Thoracic aorta (tissue), 2 donors: ENCODE results near the gene ZNF74. TPM values are rescaled to one million over a fixed set of nuclear protein-coding genes. Genes with fewer than 3 reads are reported as not detected.

ENCODE experiments used
- ATAC-seq: fragments of 150-250 bp; one replicate; pipeline ENCODE4 v1.8.0; 2017; ENCODE audit warnings: low read depth; ENCODE audit not compliant: insufficient number of reproducible peaks, low FRiP score
- DNase-seq: peaks from one replicate; pipeline ENCODE4 v3.0.0-alpha.2; 2020; ENCODE audit warnings: low spot score
- H3K27ac ChIP-seq, 2 donors: fragments of 200-600 bp; sonication (generic); 1 replicate in 1 of 2; 2 replicates in 1 of 2; pipeline ENCODE4 v1.5.1; 2016; ENCODE audit warnings: mild to moderate bottlenecking in 2 of 2, moderate library complexity in 2 of 2
- H3K27me3 ChIP-seq: fragments of 200-600 bp; sonication (generic); replicated peaks from 2 replicates; pipeline ENCODE4 v1.6.0; 2016; ENCODE audit warnings: mild to moderate bottlenecking; ENCODE audit not compliant: insufficient read depth
- H3K36me3 ChIP-seq: fragments of 200-600 bp; sonication (generic); one replicate; pipeline ENCODE4 v1.5.1; 2016
- H3K4me1 ChIP-seq, 2 donors: fragments of 200-600 bp; sonication (generic); 1 replicate in 1 of 2; 2 replicates in 1 of 2; pipeline versions ENCODE4 v1.5.1 to v1.6.0; 2016; ENCODE audit warnings: low read depth in 2 of 2, mild to moderate bottlenecking in 1 of 2; ENCODE audit not compliant: control insufficient read depth in 1 of 2
- H3K4me3 ChIP-seq: fragments of 200-600 bp; sonication (generic); 2 replicates; pipeline ENCODE4 v1.5.1; 2016; ENCODE audit warnings: mild to moderate bottlenecking
- H3K9me3 ChIP-seq: fragments of 200-600 bp; sonication (generic); 2 replicates; pipeline ENCODE4 v1.5.1; 2016
- total RNA-seq, 2 donors: library from RNA; depleted of rRNA; stranded (reverse); fragments of >200 nt; gene quantifications; one replicate each; pipeline versions ENCODE4 v1.1.0 to v1.2.3, GENCODE V29; 2016
- TF ChIP-seq, protein P1 (sequence below): fragments of 200-600 bp; sonication (generic); IDR thresholded peaks from one replicate; pipeline ENCODE4 v1.5.1; 2019; ENCODE audit warnings: antibody characterized with exemption

Gene ZNF74
- total RNA-seq, 2 donors from 2014 or later, result 8.5 to 13.8 TPM

GRCh38 chr22:20423008-20423905, 29.3 kb downstream of the ZNF74 start:
- no peak for DNase-seq
- TF ChIP-seq, protein P1, sequence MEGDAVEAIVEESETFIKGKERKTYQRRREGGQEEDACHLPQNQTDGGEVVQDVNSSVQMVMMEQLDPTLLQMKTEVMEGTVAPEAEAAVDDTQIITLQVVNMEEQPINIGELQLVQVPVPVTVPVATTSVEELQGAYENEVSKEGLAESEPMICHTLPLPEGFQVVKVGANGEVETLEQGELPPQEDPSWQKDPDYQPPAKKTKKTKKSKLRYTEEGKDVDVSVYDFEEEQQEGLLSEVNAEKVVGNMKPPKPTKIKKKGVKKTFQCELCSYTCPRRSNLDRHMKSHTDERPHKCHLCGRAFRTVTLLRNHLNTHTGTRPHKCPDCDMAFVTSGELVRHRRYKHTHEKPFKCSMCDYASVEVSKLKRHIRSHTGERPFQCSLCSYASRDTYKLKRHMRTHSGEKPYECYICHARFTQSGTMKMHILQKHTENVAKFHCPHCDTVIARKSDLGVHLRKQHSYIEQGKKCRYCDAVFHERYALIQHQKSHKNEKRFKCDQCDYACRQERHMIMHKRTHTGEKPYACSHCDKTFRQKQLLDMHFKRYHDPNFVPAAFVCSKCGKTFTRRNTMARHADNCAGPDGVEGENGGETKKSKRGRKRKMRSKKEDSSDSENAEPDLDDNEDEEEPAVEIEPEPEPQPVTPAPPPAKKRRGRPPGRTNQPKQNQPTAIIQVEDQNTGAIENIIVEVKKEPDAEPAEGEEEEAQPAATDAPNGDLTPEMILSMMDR, result no peak
- H3K4me1 ChIP-seq, result peaks cover 10 to 39% of the 10 kb centered on the region in 2 donors
- peak; percentile 15 for ATAC-seq
- H3K36me3 ChIP-seq, result peaks cover 20% of the 10 kb centered on the region
- H3K27me3 ChIP-seq, result no peaks in the 10 kb centered on the region
- H3K27ac ChIP-seq, result peak overlapping the region; percentile 14 to 23
- H3K4me3 ChIP-seq, result no peak overlapping the region
- no peaks in the 10 kb centered on the region for H3K9me3 ChIP-seq

GRCh38 chr22:20423906-20424551, 30.1 kb downstream of the ZNF74 start:
- TF ChIP-seq, protein P1, result no peak
- ATAC-seq (no peak), DNase-seq (no peak)
- Histone ChIP-seq H3K27me3 (no peaks in the 10 kb centered on the region), H3K36me3 (peaks cover 28% of the 10 kb centered on the region), H3K9me3 (no peaks in the 10 kb centered on the region), H3K4me3 (no peak overlapping the region), H3K4me1 (peaks cover 10 to 33% of the 10 kb centered on the region in 2 donors), H3K27ac (peak overlapping the region; percentile 14 to 23)

DNA sequence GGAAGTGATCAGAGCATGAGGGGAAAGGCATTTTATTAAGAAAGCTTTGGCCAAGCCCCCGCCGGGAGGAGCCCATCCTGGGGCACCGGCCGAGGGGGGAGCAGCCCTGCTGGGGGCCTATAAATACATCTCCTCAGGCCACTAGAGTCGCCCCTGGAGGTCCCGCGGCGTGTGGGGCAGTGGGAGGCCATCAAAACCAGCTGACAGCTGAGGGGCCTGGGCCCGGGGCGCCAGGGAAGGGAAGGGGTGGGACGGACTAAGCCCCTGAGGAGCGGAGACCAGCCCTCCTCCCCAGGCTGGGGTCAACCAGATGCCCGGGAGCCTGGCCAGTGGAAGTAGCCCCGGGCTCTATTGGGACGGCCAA, 30.6 kb downstream of the ZNF74 start:
- Histone ChIP-seq H3K27me3 (no peaks in the 10 kb centered on the region), H3K4me1 (peaks cover 10 to 33% of the 10 kb centered on the region in 2 donors), H3K4me3 (no peak overlapping the region), H3K36me3 (peaks cover 32% of the 10 kb centered on the region), H3K9me3 (no peaks in the 10 kb centered on the region), H3K27ac (peak overlapping the region in 1 of 2 donors; percentile 14)
- ATAC-seq, result no peak
- TF ChIP-seq, protein P1, result no peak
- DNase-seq, result no peak

DNA sequence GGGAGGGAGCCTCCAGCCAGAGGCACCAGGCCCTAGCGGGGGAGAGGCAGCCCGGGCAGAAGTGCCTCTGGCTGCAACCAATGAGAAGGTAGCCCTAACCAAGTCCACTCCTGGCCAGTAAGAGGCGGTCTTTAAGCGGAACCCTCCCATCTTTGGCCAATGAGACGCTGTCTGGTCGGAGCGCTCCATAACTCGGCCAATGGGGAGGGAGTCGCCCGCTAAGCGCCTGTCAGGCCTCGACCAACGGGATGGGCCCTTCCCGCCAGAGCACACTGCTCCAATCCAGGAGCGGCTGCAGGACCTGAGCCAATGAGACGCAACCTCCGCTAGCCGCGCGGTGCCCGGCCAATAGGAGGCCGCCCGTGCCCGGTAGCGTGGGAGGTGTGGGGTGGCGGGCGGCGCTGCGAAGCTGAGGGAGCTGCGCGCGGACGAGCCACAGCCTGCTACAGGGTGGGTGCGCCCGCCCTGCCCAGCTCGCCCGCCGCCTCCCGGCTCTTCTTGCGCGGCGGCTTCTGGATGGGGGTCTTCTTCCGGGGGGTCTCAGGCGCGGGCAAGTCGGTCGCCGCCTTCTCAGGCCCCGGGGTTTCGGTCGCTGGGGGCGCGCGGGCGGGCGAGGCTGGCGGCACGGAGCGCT, 31.1 kb downstream of the ZNF74 start:
- no peak overlapping the region for H3K27ac ChIP-seq
- H3K4me3 ChIP-seq, result no peak overlapping the region

More for the DNA sequence above, 31.1 kb downstream of the ZNF74 start:
- DNase-seq, result no peak
- TF ChIP-seq, protein P1, result no peak
- H3K4me1 ChIP-seq, result peaks cover 10 to 33% of the 10 kb centered on the region in 2 donors
- H3K36me3 ChIP-seq, result peaks cover 36% of the 10 kb centered on the region
- no peaks in the 10 kb centered on the region for H3K9me3 ChIP-seq
- H3K27me3 ChIP-seq, result no peaks in the 10 kb centered on the region
- no peak for ATAC-seq
